NCI-H2227 treated with DMSO at 0.1 percent for 48 hours (cell line): ENCODE results near the gene N4BP2L2.

Experiments
- DNase-seq: peaks from one replicate; lab custom pipeline; 2025; lab: John Stamatoyannopoulos, UW

N4BP2L2 gene

DNA sequence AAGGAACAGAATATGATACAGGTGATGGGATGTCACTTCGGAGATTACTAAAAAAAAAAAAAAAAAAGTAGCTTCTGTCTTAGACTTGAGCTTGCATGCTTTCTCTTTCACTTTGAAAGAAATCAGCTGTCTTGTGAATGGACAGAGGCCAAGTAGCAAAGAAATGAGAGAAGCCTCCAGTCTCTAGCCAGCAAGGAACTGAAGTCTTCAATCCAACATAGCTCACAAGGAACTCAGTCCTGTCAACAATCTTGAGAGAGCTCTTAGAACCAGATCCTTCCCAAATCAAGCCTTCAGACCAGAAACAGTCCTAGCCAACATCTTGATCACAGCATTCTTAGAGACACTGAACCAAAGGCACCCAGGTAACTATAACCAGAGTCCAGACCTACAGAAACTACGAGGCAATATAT is 7.7 kb downstream of the N4BP2L2 start:
- no peak for DNase-seq

- no peak for DNase-seq
These were observed 10.2 kb downstream of the N4BP2L2 start for GRCh38 chr13:32528358-32528757.

GRCh38 chr13:32527151-32527550 is 11.4 kb downstream of the N4BP2L2 start:
- no peak for DNase-seq

DNA sequence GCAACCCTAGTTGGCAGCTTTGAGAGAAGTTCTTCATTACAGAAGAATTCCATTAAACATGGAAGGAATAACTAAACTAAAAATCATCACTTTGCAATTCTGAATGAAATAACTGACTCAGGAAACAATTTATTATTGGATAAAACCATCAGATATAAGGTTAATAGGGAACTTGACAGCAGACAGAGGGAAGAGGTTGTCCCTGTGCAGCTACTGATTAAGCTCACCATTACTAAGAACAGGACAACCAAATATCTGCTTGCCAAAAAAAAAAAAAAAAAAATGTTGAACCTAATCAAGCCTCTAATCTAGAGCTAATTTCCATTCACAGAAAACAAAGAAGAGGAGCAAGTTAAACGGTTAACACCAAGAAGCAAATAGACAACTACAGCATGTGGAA is 12.8 kb downstream of the N4BP2L2 start:
- no peak for DNase-seq

- no peak for DNase-seq
These were observed 23.3 kb downstream of the N4BP2L2 start for GRCh38 chr13:32515246-32515645.

- no peak for DNase-seq
These were observed 27.1 kb downstream of the N4BP2L2 start for GRCh38 chr13:32511482-32511881.

DNA sequence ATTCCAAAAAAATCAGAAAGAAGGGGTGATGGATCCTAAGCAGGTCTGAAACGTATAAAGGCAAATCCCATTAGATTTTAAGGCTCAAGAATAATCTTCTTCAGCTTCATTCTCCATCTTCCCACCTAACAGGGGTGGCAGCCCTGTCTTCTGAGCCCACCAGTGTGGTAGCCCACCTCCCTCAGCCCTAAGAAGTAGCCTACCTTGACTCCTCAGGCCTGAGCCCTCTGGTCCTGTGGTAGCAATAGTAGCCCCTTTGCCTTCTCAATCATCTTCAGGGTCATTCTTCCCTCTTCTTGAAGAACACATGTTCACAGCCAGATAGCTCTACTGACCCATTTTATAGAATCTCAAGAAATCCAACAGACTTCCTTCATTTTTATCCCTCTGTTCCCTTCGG is 33.7 kb downstream of the N4BP2L2 start:
- no peak for DNase-seq

- no peak for DNase-seq
These were observed 34.3 kb downstream of the N4BP2L2 start for GRCh38 chr13:32504263-32504662.

DNA sequence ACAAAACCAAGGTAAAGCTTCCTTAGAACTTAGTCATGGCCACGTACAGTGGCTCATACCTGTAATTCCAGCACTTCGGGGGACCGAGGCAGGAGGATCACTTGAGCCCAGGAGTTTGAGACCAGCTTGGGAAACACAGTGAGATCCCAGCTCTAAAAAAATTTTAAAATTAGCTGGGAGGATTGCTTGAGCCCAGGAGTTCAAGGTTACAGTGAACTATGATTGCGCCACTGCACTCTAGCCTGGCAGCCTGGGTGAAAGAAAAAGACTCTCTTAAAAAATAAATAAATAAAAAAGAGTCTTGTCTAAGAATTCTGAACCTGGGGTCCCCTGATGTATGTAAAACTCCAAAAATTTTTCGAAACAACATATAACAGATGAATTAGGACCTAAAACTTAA is 34.9 kb downstream of the N4BP2L2 start:
- DNase-seq = no peak

DNA sequence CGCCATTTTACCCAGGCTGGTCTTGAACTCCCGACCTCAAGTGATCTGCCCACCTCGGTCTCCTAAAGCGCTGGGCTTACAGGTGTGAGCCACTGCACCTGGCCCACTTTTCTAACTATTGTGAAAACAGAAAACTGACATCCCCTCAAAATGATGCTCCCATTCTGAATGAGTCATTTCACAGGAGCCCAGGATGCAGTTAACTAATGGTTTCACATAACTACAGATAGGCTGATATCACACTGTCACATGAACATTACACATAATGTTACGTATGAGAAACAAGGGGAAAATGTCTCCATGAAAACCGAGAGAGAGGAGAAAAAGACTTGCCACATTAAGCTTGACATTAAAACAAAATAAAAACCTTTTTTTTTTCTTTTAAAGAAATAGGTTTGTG is 37.5 kb downstream of the N4BP2L2 start:
- DNase-seq = no peak

- DNase-seq = no peak
These were observed 38.9 kb downstream of the N4BP2L2 start for GRCh38 chr13:32499538-32500210.

- no peak for DNase-seq
These were observed 41.0 kb downstream of the N4BP2L2 start for GRCh38 chr13:32497589-32497988.

DNA sequence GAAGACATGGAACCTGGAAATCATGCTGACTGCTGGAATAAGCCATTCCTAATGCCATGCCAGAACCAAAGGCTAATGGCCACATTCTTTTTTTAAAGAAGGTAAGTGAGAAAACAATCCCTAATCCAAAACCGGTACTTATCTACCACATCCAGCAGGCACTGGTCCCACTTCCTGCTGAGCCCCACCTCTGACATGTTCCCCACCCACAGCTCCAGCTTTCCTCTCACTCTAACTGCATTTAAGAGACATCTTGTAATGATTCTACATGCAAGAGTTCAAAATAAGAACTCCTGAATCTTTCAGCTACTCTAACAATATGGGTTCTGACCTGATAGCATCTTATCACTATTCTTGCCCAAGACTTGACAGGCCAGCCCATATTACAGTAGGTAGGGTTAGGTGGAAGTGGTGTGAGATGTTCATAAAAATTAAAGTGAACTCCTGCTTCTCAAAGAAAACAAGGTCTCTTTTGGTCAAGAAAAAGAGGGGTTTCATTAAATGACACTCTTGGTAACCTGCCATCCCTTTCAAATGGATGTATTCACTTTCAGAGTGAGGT is 41.9 kb downstream of the N4BP2L2 start:
- no peak for DNase-seq

DNA sequence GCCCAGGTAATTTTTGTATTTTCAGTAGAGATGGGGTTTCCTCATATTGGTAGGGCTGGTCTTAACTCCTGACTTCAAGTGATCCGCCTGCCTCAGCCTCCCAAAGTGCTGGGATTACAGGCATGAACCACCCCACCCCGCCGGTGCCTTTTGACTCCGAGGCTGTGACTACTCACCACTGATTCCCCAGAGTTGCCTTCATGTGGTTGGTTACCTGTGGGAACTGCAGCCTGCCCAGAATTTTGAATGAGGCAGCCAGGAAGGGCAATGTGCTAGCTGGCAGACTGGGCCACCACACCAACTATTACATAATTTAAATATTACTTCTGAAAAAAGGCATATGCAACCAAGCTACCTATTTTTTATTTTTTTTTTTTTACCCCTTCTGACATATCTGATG is 42.8 kb downstream of the N4BP2L2 start:
- no peak for DNase-seq

DNA sequence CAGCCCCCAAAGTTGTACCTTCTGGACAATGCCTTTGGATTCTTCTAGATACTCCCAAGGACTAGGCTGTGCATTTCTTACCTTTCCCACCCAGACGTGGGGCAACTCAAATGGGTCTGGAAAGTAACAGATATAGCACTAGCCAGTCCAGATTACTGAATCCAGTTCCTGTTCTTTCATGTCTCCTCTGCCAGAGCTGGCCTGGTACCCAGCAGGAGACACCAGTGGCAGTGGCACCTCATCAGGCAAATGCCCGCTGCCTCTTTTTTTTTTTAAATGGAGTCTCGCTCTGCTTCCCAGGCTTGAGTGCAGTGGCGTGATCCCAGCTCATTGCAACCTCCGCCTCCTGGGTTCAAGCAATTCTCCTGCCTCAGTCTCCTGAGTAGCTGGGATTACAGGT is 43.2 kb downstream of the N4BP2L2 start:
- no peak for DNase-seq

- no peak for DNase-seq
These were observed 47.6 kb downstream of the N4BP2L2 start for GRCh38 chr13:32491028-32491427.

DNA sequence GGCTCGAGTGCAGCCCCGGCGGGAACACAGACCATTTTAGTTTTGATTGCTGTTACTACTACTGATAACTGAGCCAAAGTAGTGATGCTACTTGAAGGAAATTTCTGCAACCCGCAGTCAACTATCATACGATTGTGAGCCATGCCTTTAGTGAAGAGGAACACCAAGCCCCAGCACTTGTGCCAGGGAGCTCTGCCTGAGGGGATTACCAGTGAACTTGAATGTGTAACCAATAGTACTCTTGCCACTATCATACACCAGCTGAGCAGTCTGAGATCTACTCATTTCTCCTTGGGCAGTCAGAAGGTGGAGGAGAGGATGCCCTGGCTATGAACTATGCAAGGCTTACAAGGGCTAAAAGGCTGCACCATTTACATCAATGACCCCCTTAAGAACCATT is 61.7 kb downstream of the N4BP2L2 start:
- DNase-seq = no peak

DNA sequence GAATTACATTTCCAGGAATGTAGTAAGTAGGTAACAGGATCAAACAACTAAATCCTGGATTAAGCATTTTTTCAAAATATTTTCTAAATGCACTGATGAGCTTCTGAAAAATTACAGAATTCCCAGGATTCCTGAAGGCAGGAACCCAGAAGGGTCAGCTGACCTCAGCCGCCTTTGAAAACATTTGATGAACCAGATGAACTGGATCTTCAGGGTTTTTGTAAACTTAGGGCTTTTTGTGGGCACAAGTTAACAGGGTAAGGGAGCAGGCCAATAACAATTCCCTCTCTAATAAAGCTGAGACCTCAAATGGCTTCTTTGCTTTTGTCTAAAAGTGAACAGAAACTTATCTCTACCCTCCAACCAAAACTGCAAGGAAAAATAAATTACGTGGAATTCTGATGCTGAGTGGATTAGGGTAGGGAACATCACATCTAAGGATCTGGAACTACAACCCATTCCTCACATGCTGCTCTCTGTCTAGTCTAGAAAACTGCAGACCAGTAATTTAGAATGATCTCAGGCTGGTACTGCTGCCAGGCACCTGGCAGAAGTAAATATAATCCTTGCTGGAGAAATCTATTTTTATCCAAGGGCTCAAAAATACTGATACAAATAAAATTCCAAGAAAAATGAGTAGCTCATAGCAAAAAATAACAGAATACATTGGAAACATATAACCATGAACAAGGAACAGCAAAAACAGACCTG is 62.4 kb downstream of the N4BP2L2 start:
- DNase-seq = no peak

DNA sequence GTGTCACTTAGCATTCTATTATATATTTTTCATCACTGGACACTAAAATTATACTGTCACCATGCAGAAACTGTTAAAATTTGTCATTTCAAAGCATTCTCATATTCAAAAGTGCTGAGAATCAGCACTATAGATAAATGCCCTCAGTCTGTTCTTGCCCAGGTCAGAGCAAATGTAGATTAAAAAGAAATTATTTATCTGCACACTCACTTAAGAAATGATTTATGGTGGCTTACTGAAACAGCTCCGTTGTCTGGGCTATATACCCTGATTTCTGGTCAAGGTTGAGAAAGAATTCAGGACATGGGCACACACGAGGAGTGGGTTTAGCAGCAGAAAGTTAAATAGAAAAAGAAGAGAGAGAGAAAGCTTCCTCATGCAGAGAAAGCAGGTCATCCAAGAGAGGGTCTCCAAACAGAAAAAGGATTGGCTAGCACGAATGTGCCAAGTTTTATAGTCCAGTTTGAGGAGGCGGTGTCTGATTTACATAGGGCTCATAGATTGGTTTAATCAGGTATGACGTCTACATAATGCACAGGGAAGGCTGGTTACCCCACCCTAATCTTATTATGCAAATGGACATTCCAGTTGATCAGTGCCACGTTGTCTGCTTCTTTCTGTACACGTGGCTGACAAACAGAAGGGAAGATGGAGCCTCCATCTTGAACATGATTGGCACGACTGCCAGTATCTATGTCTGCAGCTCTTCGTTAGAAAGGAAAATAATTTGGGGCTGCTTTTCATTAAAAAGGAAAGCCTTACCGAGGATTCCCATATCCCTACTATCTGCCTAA is 63.4 kb downstream of the N4BP2L2 start:
- no peak for DNase-seq

DNA sequence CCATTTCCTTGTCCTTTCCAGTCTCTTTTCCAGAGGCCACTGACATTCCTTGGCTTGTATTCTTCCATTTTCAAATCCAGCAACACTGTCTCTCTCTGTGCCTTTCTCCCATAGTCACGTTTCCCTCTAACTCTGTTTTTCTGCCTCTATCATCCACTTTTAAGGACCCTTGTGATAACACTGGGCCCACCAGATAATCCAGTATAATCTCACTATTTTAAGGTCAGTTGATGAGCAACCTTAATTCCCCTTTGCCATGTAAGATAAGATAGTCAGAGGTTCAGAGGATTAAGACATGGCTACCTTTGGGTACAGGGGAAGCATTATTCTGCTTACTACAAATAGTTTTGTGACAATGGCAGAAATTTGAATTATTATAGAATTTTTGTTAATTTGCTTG is 64.9 kb downstream of the N4BP2L2 start:
- DNase-seq = no peak

DNA sequence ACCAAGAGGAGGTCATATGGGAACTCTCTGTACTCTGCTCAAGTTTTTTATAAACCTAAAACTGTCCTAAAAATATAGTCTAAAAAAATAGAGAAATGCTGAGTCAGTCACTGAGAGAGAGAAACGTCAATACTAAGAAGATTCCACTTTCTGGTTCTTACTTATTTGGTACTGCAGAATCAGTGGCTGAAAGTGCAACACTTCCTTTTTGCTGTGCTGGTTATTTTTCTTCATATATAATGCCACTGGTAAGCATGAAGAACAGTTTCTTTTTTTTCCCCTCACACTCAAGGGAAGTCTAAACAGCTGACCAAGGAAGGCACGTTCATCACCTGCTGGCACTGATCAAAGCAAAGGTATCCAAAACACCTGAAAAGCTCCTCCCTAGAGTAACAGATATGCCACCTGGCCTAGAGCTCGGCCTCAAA is 66.4 kb downstream of the N4BP2L2 start:
- DNase-seq = no peak

GRCh38 chr13:32471187-32471922 is 67.2 kb downstream of the N4BP2L2 start:
- no peak for DNase-seq
